ELR (cell line): ENCODE results near the gene MCAM.

Experiments used
- DNase-seq: peaks from one replicate; pipeline ENCODE4 v3.0.0-alpha.2; 2015; ENCODE audit warnings: low read depth

MCAM gene

DNA sequence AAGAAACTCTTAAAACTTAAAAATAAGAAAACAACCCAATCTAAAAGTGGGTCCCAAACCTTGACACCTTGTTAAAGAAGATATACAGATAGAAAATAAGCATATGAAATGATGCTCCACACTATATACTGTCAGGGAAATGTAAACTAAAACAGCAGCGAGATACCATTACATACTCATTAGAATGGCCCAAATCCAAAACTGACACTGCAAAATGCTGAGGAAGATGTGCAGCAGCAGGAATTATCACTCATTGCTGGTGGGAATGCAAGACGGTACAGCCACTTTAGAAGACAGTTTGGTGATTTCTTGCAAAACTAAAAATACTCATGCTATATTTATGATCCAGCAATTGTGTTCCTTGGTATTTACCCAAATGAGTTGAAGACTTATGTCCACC, 12.4 kb upstream of the MCAM start:
- DNase-seq: no peak

DNA sequence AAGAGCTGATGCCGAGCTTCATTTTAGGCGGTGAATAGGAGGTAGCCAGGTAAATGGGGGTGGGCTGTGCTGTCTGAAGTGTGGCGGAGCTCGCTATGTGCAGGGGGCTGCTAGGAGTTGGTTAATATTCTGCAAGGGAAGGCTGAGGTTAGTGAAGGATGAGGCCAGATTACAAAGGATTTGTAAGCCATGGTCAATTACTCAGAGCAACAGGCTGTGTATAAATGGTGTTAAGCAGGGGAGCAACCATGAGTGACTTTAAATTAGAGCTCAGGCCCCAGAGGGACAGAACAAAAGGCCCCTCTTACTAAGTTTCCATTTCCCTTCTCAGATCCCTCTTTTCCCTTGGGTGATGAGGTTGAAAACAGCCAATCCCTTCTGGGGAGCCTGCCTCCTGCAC, 7.3 kb upstream of the MCAM start:
- no peak for DNase-seq

DNA sequence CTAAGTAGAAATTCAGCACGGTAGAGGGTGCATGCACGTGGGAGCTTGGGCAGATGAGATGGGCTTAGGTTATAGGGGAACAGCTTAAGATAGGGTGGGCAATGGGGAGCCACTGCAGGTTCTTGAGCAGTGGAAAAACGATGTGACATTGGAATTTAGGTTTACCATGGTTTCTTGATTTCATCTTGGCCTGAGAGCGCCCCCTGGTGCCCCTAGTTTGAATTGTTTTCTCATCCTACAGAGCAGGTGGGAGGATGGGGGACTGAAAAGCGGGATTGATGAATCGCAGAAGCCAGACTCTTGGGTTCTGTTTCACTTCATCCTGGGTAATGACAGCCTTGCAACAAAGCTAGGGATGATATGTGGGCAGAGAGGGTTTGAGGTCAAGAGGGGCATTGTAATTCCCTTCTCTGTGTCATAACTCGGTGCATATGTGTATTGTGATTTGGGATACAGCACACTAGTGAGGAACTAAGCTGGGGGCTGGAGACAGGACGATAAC, 6.7 kb upstream of the MCAM start:
- peak; percentile 77 for DNase-seq

DNA sequence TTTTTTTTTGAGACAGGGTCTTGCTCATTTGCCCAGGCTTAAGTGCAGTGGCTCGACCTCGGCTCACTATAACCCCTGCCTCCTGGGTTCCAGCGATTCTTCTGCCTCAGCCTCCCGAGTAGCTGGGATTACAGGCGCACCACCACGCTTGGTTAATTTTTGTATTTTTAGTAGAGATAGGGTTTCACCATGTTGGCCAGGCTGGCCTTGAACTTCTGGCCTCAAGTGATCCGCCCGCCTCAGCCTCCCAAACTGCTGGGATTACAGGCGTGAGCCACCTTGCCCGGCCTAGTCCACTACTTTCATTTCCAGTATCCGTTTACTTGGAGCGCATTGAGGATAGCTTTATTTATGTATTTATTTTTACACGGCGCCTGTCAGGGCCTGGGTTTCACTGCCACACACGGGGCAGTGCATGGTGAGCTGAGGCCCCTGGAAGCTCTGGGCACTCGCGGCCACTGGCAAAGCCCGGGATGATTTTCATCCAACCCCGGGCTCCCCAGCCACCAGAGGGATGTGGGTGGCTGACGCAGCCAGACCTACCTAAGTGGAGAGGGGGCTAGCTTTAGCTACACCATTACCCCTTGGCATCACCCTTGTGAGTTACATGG, 6.1 kb upstream of the MCAM start:
- DNase-seq: no peak

DNA sequence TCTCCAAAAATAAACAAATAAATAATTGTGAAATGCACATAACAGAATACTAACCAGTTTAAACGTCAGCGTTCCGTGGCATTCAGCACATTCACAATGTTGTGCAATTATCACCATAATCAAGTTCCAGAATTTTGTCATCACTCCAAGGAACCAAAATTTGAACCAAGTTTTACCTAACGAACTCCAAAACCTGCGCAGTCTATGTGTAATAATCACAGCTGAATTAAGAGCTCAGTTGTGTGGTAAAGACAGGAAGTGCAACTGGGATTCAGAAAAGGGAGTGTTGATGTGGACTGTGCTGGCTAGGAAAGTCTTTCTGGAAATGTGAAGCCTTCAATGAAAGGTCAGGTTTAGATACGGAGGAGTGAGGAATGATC, 5.4 kb upstream of the MCAM start:
- peak; percentile 29 for DNase-seq

DNA sequence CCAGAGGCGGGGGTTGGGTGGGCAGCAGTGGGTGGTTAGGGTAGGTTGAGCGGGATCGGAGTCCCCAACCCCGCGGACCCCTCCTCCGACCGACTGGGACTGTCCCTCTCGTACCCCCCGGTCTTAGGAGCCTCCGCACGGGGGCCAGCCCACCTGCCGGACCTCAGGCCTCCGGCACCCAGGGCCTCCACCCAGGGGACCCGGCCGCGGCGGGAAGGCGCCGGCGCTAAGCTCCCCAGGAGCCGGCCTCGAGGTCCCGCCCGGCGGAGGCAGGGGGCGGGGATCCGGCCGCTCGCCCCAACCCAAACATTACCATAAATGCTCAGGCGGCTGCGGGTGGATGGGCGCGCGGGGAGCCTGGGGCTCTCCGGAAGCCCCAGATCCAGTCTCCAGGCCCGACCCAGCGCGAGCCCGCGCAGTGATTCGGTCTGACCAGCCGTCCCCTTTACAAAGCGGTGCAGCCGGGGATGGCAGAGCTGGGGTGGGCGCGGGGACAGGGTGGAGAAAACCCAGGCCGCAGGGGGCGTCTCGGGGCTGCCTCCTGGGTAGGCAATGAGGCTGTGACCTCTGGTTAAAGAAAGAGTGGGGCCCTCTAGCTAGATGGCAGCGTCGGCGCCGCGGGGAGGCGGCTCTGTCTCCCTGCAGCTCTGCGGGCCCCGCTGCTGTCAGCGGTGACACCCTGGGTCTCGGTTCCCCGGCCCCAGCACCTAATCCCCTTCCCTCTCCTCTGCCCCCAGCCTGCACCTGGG, 4.0 kb upstream of the MCAM start:
- DNase-seq: peak; percentile 78

DNA sequence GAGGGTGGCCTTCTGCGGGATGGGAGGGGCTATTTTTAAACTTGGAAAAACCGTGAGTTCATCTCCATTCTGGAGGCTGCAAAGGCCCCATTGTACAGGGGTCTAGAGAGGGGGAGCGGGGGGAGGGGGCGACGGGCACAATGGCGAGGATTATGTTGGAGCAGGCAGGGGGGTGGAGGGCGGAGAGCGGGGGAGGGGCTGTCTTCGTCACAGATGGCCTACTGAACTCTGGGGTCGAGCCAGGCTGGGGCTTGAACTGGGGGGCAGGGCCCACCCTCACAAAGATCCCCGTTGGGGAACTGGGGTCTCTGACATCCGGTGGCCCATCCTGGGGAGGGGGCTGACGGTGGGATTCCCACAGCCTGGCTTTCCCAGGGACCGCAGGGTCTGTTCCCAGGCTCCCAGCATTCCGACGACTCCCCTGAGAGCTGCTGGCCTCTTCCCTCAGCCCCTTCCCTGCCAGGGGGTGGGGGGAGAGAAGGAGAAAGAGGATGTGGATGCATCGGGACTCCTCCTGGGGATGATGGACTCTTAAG, 3.4 kb upstream of the MCAM start:
- no peak for DNase-seq

DNA sequence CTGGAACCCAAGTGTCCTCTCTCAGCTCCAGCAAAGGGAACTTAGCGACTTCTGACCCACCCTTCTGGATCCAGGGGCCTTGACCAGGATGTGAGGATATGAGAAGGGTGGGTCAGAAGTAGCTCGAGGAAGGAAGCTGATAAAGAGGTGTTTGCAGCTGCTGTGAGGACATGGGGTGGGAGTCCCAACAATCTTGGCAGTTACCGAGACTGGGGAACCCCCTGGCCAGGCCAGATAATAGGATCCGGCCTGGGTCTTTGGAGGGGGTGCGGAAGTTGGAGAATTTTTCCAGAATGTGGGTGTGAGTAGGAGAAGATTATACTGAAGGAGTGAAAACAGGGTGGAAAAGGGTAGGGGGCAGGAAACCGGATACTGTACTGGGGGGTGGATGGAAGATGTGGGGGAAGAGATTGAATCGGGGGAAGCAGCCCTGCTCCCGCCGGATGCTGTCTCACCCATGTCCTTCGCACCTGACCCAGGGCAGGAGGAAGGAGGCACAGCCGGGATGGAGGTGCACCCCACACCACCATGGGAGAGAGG, 2.8 kb upstream of the MCAM start:
- DNase-seq: no peak

DNA sequence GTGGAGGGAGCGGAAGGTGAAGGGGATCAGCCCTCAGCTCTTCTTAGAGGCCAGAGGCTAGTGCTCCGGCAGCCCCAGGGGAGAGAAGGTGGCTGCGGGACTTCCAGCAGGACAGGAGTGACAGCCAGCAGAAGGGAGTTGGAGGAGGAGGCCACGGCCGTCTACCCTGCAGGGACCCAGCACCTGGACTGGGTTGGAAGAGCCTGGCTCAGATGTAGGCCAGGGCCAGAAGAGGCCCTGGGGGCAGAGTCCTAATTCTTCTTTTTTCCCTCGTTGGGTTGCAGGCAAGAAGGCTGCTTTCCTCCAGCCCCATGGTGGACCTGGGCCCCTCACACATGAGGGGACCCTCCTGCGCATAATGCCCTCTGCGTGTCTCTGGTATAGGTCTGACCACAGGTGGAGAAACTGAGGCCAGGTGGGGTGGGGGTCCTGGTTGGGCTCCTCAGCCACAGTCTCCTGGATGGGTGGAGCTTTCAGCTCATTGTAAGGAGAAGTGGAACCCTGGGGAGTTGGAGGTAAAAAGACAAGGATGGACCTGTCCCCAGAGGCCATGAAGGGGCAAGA, 2.3 kb upstream of the MCAM start:
- peak; percentile 16 for DNase-seq

DNA sequence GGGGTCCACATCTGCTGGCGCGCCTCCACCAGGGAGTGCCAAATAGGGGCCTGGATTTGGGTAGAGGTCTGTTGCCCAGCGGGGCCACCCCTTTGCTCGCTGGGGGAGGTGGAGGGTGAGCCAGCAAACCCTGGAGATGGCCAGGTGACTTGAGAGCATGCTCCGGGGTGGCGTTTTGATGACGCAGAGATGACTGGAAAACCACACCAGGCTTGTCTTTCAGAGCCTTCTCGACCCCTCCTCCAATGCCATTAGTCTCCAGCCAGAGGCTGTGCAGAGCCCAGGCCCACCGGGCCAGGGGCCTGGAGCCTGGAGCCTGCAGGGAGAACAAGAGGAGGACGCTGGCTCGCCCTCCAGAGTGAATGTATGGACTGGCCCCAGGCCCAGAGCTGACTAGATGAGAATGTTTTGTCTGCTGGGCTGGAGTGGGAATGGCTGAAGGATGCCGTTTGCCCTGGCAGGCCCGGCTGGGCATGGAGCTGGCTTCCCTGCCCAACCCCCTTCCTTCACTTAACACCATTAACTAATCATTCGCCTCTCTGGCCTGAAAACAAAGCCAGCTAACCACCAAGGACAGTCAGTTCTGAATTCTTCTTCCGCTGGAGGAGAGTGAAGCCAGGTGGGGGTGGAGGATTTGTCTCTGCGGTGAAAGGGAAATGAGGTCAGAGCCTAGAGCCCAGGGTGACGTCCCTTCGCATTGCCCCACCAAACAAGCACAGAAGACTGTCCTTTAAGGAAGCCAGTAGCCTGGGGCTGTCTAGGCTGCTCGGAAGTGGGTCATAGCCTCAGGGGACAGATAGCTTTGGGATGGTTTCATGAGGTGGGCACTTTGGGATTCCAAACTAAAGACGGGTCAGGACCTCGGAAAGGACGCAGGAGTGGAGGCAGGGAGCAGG, 1.6 kb upstream of the MCAM start:
- peak; percentile 87 for DNase-seq

DNA sequence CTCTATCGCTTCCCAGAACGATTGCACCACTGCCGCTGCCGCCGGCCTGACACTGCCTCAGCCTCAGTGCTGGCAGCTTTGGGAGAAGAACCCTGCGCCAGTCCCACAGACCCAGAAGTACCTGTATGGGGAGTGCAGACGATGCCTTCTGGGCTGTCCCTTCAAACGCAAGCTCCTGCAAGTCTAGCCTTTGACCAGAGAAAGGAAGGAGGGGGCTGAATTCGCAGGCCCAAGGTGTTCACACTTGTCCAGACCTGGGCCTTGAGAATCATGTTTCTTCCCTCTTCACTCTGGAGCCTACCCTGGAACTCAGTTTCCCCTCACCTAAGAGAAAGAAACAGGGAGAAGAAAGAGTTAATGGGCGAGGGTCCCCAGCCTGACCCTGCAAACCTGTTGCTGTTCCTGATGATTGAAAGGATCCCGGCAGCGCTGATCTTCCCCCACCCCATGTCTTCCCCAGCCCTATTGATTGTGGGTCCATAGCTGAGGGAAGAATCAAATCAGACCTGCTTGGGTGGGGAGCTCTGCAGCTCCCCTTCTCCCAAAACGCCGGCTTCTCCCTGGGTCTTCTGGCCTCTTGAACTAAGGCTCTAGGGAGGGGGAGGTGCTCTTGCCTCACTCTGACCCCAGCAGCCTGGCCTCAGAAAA, 786 bp upstream of the MCAM start:
- no peak for DNase-seq

DNA sequence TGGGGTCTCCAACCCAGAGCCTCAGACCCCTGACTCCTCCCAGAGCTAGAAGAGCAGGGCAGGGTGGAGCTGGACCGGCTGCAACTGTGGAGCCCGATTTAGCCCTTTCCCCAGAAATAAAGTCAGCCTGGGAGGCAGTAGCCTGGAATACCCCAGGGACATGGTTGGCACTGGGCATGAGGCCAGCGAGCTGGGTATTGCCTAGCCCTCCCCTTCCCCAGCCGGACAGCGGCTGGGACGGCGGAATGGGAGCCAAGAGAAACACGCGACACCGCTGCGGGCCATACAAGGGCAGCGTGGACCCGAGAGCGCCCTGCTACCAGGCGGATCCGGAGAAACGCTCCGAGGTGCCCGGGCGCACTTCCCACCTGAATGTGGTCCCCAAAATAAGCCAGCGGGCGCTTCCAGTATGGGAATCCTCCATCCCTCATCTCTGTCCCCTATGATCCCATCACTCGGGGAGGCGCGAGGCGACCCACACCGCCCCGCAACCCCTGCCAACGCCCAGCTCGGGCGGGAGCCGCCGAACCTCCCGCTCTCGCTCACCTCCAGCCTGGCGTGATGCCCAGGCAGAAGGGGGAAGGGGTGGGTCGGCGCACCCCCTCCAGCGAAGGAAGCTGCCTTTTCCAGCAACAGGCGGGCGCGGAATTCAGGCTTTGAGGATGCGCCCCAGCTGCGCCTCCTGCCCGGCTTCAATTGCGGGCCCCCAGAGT, 758 bp downstream of the MCAM start:
- peak; percentile 20 for DNase-seq

DNA sequence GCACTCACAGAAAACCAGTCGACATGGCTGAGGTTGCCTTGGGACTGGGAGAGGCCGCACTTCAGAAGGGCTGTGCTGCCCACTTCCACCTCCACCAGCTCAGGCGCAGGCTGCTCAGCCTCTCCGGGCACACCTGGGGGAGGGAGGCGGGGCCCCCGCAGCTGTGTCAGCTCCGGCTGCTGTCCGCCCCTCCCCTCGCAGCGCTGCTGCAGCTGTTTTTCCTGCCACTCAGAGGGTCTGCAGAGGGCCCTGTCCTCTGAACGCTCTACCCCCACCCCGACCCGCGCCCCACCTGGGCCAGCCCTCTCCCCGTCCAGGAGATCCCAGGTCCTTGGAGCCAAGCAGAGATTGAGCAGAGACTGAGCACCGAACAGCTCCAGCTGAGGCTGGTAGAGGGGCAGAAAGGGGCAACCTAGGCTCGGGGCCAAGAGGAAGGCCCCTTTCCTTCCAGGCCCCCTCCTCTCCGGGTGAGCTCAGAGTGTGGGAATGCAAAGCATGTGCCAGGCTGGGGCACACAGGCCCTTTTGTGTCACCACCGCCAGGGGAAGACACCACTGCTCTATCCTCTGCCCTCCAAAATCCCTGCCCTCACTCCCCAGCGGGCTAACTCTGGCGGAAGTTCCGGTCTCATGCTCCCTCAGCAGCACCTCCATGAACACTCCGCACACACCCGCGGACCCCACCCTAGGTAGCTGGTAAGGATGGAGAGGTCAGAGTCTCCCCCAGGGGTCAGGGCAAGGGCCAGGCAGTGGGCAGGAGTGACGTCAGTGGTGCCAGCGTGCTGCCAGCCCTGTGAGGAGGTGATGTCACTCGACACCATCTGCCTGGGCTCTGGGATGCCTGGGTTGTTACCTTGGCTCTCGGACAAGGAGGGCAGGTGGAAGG, 1.6 kb downstream of the MCAM start:
- peak; percentile 18 for DNase-seq

DNA sequence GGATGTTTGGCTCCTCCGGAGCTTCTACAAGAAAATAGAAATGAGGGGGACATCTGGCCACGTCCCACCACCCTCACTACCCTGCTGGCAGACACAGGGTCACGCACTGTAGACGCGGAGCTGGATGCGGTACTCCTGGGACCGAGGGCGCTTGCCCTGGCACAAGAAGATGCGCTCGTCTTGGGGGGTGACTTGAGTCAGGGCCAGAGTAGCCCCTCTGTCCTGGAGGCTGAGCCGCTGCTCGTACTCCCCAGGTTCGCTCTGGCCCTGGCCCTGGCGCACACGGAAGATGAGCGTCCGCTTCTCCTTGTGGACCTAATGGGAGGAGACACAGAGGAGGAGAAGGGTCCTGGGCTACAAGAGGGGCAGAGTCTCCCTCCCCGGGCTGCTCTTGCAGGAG, 2.2 kb downstream of the MCAM start:
- DNase-seq: no peak

DNA sequence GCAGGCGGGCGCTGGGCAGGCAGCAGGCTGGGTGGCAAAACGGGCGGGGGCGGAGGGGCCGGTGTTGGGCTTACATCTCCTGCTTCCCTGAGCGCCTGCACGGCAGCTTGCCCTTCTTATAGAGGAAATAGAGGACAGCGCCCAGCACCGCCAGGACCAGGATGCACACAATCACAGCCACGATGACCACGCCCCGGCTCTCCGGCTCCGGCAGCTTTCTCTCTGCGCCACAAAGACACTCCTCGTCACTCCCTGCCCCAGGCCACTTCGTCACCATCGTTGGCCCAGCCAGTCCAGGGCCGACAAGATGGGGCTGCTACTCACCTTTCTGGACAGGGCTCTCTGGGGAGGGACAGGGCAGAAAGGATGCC, 6.3 kb downstream of the MCAM start:
- no peak for DNase-seq

DNA sequence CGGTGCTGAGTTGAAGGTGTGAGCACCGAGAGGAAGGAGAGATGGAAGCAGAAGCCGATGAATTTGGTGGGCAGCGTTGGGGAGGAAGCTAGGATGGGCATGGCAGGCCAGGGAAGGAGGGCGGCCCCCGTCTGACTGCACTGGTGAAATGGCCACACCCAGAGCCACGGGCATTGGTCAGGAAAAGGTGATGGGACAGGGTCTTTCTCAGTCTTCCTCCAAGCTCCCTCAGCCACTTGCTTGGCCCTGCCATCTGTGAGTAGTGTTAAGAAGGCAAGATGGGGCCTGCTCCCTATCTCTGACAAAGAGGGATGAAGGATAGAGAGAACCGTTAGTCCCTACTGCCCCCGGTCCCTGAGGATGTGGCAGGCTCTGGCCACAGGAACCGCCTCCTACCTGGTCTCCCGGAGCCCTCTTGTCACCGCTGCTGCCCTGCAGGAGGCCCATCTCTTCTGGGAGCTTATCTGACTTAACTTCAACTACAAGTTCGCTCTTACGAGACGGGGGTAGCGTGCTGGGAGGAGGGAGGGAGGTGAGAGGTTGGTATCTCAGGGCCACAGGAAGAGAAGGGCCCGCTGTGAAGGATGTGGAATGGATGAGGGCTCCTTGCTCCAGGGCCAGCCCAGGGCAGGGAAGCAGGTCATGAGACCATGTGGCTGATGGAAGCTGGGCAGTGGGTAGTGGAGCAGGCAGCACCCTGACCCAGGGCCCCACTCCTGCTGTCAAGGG, 6.8 kb downstream of the MCAM start:
- DNase-seq: no peak

DNA sequence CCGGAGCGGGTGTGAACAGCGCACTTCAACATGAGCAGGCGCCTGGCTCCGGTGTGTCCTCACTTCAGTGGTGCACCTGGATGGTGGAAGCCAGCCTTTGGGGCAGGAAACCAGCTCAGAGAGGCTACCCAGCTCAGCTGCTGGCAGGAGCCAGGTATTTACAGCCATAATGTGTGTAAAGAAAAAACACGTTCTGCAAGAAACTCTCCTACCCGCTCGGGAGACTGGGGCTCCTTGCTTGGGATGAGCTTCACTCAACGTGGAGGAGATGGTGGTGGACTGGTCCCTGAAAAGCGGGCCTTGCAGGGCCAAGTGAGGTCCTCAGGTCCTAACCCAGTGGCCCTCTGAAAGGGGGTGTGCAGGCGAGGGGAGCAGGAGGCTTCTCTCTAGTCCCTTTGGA, 7.5 kb downstream of the MCAM start:
- no peak for DNase-seq

DNA sequence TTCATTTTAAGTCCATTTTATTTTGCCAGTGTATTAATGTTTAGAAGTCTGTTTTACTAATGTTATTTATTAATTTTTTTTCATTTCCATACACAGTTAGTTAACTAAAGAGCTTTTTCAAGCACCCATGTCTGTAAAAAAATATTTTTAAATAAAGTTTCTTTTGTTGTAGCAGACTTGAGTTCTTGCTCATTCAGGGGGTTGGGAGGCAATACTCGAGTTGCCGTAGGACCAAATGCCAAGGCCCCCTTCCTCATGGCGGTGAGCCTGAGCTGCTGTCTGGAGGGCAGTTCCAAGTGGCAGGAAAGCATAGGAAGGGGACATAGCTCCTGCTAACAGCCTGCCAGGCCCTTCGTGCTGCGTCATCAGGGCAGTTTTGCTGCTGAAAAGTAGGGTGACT, 9.0 kb downstream of the MCAM start:
- no peak for DNase-seq

DNA sequence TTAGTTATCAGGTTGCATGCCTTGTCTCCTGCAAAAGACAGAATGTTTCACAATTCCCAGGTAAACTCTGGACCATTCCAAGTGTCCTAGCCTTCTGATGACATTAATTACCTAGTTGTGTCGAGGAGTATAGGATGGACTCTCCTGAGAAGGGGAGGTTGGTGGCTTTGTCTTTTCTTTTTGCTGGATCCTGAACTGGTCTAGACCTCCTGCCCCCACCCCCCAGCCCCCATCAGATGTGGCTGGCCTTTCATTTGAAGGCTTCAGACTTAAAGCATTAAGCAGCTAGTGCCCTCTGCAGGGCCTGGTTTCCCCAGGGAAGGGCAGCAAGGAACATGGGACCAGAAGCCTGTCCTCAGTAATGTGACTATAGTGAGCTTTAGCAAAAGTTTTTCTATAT, 9.7 kb downstream of the MCAM start:
- DNase-seq: no peak
